Inflammatory macrophage (primary cell): Measurements from ENCODE around the gene IGFL3.
"Not testable (repeated sequence)": the region's sequence is repeated elsewhere in the genome, so short reads cannot be mapped to it uniquely, and the experiment has no call there.

Source experiments
- DNase-seq, 2 donors: peaks; one replicate each; pipeline ENCODE4 v3.0.0-alpha.2; 2020 to 2022

The IGFL3 gene

DNA sequence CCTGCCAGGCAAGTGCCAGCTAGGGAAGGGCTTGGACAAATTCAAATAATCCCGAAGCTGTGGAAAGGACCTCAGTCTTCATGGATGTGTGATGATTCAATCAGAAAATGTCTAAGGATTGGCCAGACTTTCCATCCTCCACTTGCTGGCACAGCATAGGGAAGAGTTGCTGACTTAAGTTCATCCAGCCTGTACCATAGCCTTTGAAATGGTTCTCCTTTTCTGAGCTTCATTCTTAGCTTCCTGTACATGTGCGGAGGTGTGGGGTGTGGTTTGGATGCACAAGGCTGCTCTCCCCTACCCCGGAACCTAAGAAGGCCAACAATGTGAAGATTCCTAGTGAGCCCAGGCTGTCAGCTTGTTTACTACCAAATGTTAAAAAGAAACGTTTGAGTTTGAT is 959 bp upstream of the IGFL3 start:
- DNase-seq, result peak; percentile 24 to 63

DNA sequence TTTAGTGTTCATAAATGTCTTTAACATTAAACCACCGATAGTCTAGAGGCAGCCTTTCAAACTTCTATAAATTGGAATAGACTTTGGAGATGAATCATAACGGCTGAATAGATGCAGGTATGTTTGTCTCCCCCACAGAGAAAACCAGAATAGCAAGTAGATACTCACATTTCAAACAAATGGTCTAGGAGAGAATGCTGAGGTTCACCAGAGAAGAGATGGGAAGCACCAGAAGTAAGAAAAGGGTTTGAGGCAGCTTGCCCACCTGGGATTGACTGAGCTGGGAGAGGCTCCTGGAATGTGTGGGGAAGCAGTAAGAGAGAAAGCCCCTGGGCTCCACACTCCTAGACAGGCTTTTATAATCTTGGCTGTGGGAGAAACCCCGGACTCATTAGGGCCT is 6.4 kb downstream of the IGFL3 start:
- no peak for DNase-seq

DNA sequence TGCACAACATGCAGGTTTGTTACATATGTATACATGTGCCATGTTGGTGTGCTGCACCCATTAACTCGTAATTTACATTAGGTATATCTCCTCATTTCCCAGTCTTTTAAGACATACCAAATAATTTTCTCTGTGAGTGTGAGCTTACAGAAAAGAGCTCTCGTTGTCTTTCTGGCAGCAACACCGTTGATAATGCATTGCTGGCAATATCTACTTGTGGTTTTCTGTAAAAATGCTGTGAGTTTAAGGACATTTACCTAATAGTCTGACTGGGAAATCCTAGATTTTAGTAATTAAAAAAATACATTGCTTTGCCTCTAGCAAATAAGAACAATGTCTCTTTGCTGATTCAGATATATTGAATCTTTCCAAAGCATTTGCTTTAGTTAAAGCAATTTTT is 8.4 kb downstream of the IGFL3 start:
- no peak for DNase-seq

DNA sequence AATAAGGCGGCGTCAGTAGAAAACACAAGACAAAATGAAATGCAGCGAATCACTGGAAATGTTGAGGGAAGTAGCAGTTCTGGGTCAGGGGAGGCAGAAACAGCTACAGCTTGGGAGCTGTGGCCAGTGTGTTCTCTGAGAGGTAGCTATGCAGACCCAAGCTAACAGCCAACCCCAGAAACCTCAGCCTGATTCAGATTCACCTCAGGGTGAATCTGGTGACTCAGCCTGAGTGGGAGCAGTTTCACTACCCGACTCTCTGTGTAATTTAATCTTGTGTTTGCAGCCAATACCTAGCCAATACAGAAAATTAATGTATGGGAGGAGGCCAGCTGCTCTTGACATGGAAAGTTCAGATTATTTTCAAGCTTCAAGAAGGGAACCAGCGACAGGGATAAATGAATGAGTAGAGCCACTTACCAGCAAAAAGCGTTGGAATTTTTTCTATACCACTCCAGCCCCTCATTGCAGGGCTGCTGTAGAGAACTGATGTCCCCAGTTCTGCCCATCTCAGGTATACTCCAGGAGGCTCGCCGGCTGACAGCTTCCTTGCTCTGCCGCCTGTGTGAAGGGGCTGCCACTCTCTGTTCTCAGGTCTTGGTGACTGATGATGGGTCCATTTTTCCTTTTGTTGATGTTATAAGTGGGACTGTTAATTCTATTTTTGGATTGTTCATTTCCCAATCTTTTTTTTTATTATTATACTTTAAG is 8.9 kb downstream of the IGFL3 start:
- peak; percentile 7 to 43 for DNase-seq

DNA sequence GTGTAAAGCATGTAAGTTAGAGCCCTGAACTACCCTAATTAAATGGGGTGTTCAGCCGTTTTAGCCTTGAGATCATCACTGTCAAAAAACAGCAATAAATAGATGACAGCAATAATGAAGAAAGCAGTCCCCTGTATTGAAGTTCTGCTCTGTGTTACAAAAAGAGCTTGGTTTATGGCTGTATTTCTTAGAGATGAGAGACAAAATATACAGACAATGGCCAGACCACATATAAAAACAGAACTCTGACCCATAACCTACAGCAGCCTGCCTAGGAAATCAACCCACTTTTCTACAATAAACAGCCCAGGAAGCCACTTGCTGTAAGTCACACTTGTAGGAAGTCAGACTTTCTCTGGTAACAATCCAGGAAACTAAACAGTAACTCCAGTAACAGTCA is 10.8 kb downstream of the IGFL3 start:
- DNase-seq, result peak in 1 of 2 donors; percentile 13

DNA sequence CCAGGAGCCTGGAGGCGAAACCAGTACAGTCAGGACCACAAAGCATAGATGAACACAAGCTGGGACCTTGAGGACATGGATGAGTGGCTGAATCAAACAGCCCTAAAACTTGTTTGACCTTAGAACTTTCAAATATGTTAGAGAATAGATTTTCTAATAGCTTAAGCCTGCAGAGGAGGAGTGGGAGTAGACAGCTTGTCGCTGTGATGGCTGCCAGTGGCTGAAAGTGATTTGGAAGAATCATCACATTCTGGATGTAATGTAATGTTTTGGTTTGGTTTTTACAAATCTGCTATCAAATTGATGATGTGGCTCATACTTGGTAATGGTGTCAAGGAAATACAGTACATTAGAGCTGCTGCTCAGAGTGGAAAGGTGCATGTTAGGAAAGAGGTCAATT is 12.0 kb downstream of the IGFL3 start:
- no peak for DNase-seq

DNA sequence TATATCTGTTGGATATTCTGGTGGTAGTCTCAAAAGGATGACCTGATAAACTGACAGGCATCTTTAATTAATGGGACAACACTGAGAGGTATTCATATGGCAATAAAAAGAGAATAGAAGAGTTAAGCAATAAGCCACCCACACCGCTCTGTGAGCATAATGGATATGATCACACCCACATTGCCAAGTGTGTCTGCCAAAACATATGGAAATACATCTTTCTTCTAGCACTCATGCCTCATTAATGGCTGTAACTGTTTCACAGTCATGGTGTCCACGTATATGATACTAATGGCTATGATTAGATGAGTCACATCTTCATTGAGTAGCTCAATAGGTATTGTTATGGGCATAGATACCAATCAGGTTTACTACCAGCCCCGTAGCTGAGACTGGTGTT is 13.1 kb downstream of the IGFL3 start:
- DNase-seq, result peak in 1 of 2 donors; percentile 18

DNA sequence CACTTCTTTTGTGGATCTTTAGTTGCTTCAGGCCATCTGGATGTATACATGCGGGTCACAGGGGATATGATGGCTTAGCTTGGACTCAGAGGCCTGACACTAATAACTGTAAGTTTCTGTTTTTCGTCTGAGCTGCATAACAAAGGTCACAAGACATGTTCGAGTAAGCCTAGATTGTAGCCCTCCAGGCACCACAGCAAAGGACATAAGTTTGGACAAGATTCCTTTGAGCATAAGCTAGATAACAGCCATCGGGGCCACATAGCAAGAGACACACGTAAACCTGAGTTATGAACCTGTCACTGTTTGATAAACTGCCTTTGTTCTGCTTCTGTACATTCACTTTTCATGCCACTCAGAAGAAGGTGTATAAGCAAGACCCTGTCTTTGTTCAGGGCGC is 14.6 kb downstream of the IGFL3 start:
- no peak for DNase-seq

DNA sequence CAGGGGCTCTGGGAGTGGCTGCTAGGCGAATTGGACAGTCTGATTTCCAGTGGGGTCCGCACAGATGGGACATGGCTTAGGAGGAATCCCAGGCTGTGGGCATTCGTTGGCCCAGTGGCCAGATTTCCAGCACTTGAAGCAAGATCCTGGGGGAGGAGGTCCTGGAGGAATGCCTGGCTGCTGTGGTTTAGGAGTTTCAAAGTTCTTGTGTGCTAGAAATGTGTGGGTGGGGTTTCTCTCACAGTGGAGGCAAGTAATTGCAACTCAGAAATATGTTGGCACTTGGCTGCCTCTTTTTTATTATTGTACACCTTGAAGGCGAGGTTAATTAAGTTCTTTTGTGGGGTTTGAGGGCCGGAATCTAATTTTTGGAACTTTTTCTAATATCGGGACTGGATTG is 17.1 kb downstream of the IGFL3 start:
- DNase-seq, result no peak

DNA sequence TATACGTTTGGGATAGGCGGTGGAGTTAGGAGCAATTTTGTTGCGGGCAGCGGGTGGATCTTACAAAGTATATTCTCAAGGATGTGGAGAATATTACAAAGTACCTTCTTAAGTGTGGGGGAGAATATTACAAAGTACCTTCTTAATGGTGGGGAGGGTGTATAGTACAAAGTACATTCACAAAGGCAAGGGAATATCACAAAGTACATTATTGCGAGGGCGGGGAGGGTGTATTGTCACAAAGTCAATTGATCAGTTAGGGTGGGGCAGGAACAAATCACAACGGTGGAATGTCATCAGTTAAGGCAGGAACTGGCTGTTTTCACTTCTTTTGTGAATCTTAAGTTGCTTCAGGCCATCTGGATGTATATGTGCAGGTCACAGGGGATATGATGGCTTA is 22.2 kb downstream of the IGFL3 start:
- DNase-seq, result not testable (repeated sequence)

DNA sequence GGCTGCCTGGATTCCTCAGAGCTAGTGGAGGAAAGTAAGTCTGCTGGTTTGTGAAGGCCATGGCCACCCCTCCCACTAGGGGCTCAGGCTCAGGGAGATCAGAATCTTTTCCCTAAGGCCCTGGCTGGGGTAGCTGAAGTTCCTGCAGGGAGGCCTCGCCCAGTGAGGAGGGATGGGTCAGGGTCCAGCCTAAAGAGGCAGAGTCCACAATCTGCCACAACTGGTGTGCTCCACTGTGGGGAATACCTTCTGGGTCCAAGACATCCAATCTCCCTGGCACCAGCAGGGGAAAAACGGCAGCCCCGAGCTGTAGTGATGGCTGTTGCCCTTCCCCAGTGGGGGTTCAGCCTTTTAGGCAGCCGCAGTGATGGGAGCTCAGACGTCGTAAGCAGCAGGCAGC is 23.2 kb downstream of the IGFL3 start:
- DNase-seq, result no peak

DNA sequence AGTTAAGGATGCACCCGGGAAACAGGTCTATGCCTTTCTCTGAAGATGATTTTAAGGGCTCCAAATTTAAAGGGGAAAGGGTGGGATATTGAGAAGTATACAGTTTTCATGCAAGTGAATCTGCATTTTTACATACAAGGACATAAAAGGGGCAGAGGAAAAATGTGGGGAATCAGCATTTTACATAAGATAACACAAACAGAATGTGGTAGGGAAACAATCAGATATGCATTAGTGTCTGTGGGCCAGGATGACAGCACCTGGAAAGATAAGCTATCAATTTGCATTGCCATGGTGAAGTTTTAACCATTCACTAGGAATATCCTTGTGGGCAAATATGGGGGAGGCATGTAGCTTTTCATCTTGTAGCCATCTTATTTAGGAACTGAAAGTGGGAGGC is 24.1 kb downstream of the IGFL3 start:
- DNase-seq, result no peak

DNA sequence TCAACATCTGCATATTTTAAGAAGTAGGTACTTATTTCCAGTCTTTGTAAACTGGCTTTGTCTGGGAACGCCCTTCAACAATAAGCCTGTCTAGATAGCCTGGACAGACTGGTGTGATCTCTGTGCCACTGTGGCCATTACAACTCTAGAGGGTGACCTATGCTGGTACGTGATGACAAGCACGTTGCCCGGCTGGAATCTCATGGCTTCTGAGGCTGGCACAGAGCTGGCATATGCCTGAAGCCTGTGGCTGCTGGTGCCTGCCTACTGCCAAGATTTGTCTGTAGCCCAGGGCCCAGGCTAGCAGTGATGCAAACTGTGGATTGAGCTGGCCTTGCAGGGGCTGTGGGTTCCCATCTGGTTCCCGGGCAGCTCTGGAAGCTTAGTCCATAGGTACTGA is 34.0 kb downstream of the IGFL3 start:
- DNase-seq, result no peak

DNA sequence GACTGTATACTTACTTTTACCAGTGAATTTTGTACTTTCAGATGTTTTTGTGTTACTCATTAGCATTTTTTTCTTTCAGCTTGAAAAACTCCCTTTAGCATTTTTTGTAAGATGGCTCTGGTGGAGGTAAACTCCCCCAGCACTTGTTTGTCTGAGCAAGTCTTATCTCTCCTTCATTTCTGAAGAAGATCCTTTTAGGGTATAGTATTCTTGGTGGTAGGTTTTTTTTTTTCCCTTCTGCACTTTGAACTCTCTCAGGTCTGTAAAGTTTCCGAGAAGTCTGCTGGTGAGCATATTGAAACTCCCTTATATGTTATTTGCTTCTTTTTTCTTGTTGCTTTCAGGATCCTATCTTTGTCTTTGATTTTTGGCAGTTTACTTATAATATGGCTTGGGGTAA is 35.1 kb downstream of the IGFL3 start:
- DNase-seq, result no peak

DNA sequence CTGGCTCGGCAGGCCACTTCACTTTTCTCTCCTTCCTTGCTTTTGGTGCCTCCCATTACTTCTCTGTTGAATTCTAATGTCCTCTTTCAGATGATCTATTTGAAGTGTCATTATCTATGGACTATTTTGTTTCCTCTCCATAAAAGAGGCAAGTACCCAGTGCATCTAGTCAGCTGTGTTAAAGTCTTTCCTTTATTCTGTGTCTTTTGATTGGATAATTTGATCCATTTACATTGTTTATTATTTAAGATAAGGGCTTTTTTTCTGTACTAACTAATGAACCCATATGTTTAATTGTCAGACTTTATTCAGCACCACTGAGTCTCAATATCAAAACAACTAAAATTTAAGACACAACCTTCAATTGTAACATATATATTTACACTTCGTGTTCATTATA is 36.4 kb downstream of the IGFL3 start:
- DNase-seq, result no peak

DNA sequence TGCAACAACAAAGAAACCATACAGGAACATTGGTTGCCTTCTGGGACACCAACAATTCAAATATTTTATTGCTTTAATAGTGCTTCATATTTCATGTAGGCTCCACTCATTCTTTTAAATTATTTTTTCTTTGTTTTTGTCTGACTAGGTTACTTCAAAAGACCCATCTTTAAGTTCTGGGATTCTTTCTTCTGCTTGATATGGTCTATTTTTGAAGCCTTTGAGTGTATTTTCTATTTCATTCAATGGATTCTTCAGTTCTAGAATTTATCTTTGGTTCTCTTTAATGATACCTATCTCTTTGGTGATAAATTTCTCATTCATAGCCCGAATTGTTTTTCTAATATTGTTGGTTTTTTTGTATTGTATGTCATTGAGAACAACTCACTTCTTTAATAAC is 38.6 kb downstream of the IGFL3 start:
- no peak for DNase-seq

DNA sequence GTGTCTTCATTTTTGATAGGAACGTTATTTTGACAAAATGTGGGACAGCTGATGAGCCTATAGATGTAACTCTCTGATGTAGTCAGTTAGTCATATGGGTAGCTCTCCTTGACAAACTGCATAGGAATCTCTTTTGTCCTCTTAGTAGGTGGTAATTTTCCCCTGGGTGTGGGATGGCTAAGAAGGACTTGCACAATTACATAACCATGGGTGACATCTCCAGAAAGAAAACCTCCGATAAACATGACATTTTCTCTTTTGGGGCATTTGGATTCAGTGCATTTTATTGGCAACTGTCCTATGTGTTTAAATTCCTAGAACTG is 41.8 kb downstream of the IGFL3 start:
- no peak for DNase-seq

DNA sequence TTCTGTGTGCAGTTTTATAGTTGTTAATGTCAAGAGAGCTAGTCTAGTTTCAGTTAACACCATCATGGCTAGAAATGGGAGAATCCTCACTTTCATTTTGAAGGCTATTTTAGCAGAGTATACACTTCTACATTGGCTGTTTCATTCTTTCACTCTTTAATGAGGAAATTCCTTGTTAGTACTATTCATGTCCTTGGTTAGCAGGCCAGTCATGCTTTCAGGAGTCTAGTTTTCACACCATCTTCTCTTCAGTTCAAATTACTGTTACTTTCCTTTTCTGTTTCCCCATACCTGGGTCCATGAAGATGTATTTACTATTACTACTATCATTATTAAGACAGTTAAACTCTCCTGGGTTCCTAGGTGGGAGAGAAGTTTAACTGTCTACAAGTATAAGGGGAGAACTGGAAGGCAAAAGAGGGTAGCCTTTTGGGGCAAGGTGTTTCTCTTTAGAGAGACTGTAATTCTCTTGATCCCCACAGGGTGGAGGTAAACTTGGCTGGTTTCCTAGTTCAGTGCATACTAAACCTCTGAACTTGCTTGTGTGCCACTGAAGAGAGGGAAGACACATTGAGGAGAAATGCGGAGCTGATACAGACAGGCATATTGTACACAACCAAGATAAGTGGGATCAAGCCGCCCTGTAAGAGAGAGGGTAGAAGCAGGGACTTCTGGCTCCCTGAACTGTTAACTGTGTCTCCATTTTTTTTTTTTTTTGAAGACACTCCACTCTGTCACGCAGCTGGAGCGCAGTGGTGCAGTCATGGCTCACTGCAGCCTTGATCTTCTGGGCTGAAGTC is 42.4 kb downstream of the IGFL3 start:
- peak; percentile 40 to 60 for DNase-seq

DNA sequence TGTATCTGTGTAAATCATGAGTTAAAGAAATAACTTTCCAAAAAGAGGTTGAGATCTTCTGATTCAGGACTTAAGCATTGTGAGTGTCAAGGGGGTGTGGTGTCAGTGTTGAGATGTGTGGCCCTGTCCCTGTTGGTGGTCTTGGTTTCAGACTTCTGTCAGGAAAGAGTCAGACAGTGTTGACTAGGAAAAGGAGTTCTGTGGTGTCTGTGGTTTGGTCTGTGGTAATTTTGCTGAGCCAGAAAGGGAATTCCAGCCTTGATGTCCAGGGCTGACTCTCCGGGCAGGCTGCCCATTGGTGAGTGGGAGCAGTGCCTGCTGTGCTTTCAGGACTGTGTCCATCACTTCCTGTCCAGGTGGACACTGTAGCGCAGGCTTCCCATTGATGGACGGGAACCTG is 43.9 kb downstream of the IGFL3 start:
- no peak for DNase-seq

DNA sequence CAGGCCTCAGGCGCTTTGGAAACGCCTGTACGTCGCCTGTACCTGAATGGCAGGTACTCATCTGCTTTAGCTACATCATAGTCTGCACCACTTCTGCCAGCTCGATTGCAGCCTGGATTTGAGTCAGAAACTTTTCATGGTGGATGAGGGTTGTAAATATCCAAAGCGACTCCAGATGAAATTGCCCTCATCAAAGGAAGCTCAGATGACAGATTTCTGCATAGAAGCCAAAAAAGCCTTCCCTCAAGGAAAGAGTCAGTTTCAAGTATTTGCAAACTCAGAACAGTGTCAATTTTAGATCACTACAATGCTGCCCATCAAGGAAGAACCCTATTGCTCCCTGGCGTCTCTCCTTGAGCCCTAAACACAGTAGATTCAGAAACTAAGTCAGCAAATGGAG is 44.9 kb downstream of the IGFL3 start:
- no peak for DNase-seq

DNA sequence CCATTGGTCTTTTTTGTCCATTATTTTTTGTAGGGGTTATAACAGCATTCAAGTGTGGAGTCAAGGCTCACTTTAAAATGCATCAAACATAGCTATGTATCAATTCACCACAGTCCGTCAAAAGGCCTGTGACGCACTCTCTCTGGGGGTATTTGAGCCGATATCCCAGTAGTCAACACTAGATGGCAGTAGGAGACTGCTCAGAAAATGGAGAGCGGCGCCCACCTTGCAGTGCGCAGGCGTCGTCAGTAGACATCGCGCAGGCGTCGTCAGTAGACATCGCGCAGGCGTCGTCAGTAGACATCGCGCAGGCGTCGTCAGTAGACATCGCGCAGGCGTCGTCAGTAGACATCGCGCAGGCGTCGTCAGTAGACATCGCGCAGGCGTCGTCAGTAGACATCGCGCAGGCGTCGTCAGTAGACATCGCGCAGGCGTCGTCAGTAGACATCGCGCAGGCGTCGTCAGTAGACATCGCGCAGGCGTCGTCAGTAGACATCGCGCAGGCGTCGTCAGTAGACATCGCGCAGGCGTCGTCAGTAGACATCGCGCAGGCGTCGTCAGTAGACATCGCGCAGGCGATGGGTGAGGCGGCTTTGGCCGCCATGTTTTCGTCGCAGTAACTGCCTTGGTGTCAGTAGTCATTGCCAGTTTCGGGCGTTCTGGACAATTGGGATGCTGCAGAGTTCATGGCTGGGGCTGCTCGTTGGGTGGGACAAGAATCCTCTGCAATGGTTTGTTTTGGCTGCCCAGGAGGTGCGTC is 45.7 kb downstream of the IGFL3 start:
- DNase-seq, result peak; percentile 25 to 28

DNA sequence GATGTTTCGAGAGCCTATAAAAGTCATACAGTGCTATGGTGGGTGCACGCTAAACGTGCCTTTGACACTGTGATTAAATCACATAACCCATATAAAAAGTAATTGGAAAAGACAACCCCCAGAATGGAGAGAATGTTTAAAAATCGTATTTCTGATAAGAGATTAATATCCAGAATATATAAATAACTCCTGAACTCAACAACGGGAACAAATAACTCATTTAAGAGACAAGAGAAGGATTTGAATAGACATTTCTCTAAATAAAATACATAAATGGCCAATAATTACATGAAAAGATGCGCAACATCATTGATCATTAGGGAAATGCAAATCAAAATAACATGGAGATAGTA is 46.7 kb downstream of the IGFL3 start:
- no peak for DNase-seq

DNA sequence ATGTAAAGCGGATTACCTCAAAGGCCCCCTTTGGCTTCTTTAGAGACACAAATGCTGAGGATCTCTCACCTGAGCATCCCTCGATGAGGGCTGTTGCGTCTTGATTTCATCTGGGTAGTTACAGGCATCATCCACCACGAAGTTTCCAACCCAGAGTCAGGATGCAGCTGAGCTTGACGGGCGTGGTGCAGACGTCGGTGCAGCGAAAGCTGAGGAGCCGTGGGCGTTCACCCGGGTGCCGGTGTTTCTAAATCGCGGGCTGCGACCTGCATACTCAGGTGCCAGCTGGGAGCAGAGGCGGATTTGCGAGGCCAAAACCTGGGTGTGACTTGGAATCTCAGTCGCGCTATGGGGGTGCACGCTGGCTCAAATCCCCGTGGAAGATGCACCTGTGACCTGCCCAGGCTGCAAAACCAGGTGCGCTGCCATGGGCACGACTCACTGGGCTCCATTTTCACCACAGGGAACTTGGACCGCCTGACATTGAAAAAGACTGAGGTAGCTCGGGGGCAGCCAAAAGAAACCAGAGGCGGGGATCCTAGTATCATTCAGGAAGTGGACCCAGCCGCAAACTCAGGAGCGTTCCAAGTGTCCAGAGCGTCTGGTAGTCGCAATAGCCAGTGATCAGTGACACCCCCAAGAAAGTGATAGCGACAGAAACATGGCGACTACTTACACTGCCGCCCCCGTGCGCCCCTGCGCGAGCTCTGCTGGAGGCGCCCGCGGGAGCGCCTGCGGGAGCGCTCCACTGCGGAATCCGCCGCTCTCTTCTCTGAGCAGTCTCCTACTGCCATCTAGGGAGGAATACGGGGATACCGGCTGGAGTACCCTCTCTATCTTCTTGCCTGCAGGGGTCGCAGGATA is 47.3 kb downstream of the IGFL3 start:
- peak; percentile 75 to 77 for DNase-seq
